Gastrocnemius medialis (tissue), 4 donors: ENCODE data around the gene PABPN1L. TPM values are rescaled to one million over a fixed set of nuclear protein-coding genes. Genes with fewer than 3 reads are reported as not detected.

Experiments
- ATAC-seq, 2 donors: fragments of 150-250 bp; one replicate each; pipeline ENCODE4 v1.9.1; 2016
- DNase-seq, 2 donors: peaks; one replicate each; pipeline ENCODE4 v3.0.0-alpha.2; 2019
- H3K27ac ChIP-seq, 4 donors: fragments of 200-600 bp; sonication (generic); 1 replicate in 1 of 4; 2 replicates in 3 of 4; pipeline ENCODE4 v1.5.1; 2016 to 2018; ENCODE audit warnings: mild to moderate bottlenecking in 2 of 4, moderate library complexity in 1 of 4
- H3K27me3 ChIP-seq, 3 donors: fragments of 200-600 bp; sonication (generic) in 2 of 3; 1 replicate in 1 of 3; 2 replicates in 2 of 3; pipeline versions ENCODE4 v1.5.1 to v1.6.0; 2016 to 2019; ENCODE audit warnings: mild to moderate bottlenecking in 1 of 3, moderate library complexity in 1 of 3
- H3K36me3 ChIP-seq, 2 donors: fragments of 200-600 bp; sonication (generic) in 1 of 2; one replicate each; pipeline ENCODE4 v1.5.1; 2017 to 2018
- H3K4me1 ChIP-seq, 2 donors: fragments of 200-600 bp; sonication (generic) in 1 of 2; one replicate each; pipeline ENCODE4 v1.5.1; 2016 to 2017; ENCODE audit warnings: mild to moderate bottlenecking in 2 of 2
- H3K4me3 ChIP-seq, 4 donors: fragments of 200-600 bp; sonication (generic) in 3 of 4; 1 replicate in 1 of 4; 2 replicates in 3 of 4; pipeline ENCODE4 v1.5.1; 2016 to 2019; ENCODE audit warnings: mild to moderate bottlenecking in 2 of 4
- H3K9me3 ChIP-seq, 3 donors: fragments of 200-600 bp; sonication (generic) in 2 of 3; 1 replicate in 1 of 3; 2 replicates in 2 of 3; pipeline ENCODE4 v1.5.1; 2016 to 2019
- POLR2A ChIP-seq, 2 donors: fragments of 450-650 bp; IDR thresholded peaks; one replicate each; pipeline ENCODE4 v1.6.1; 2017; ENCODE audit warnings: antibody characterized with exemption in 2 of 2, mild to moderate bottlenecking in 2 of 2, moderate library complexity in 2 of 2
- in situ Hi-C, 4 donors: fragments of 200-750 bp; cut with MboI; loops; one replicate each; pipeline versions ENCODE4 v1.15.0 to v1.8.0; 2017; ENCODE audit warnings: low sequenced_read_pairs in 4 of 4
- intact Hi-C: fragments of 100-400 bp; cut with DNase I; formaldehyde crosslinking; loops from one replicate; pipeline ENCODE4 v1.15.1; 2023; ENCODE audit warnings: low total_unique reads
- total RNA-seq, 4 donors: library from RNA; depleted of rRNA; stranded (reverse); fragments of >200 nt; gene quantifications; one replicate each; pipeline versions ENCODE4 v1.1.0 to v1.2.3, GENCODE V29; 2016
- TF ChIP-seq, protein P1 (sequence below), 5 experiments: fragments of 450-650 bp in 3 of 5; fragments of 200-600 bp in 2 of 5; sonication (generic) in 2 of 5; IDR thresholded peaks in 4 of 5; conservative IDR thresholded peaks in 1 of 5; 1 replicate in 4 of 5; 2 replicates in 1 of 5; pipeline ENCODE4 v1.5.1; 2016 to 2019; ENCODE audit warnings: antibody characterized with exemption in 5 of 5, mild to moderate bottlenecking in 3 of 5, moderate library complexity in 3 of 5

The PABPN1L gene
- total RNA-seq, 4 donors from 2014 or later, result not detected

DNA sequence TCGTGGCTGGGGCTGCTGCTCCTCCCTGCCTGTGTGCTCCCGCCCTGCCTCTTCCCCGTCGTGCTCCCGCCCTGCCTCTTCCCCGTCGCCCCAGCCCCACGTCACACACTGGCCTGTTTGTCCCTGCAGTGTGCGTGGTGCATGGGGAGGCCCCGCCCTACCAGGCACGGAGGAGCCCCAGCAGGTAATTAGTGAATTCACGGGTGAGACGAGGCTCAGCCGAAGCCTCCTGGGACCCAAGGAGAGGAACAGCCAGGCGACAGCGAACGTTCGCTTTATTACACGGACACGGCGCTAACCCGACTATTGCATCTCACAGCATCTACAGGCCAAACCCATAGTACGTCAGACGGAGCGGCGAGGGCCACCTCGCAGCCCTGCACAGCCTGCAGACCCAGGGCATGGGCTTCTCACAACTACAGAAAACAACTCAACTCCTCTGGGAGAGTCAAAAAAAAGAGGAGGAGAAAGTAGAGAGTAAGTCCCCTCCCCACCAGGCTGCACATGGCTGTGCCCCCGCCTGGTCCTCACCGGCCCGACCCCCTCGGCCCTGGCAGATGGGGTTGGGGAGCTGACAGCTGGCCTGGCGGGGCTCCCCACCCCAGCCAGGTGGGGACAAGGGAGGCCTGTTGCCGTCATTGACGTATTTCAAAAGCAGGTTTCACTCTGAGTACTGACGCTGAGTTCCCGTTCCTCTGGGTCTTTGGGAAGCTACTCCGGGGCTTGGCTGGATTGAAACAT, 4.3 kb upstream of the PABPN1L start:
- no peak for TF ChIP-seq POLR2A (IDR thresholded peaks at IDR 0.05)
- TF ChIP-seq, protein P1, sequence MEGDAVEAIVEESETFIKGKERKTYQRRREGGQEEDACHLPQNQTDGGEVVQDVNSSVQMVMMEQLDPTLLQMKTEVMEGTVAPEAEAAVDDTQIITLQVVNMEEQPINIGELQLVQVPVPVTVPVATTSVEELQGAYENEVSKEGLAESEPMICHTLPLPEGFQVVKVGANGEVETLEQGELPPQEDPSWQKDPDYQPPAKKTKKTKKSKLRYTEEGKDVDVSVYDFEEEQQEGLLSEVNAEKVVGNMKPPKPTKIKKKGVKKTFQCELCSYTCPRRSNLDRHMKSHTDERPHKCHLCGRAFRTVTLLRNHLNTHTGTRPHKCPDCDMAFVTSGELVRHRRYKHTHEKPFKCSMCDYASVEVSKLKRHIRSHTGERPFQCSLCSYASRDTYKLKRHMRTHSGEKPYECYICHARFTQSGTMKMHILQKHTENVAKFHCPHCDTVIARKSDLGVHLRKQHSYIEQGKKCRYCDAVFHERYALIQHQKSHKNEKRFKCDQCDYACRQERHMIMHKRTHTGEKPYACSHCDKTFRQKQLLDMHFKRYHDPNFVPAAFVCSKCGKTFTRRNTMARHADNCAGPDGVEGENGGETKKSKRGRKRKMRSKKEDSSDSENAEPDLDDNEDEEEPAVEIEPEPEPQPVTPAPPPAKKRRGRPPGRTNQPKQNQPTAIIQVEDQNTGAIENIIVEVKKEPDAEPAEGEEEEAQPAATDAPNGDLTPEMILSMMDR (IDR thresholded peaks at IDR 0.05 in 4 of 5, conservative IDR thresholded peaks at IDR 0.05 in 1 of 5), result no peak
- DNase-seq (no peak), ATAC-seq (peak in 1 of 2 donors; percentile 24)
- intact Hi-C loops (no loop called here), in situ Hi-C loops (loop anchor here in 1 of 4 donors (25.0 kb wide), 1 partner anchor 342 kb away; the partner anchor contains the start of genes SLC22A31 and ZNF778)
- Histone ChIP-seq H3K9me3 (no peaks in the 10 kb centered on the region), H3K4me3 (peak overlapping the region in 1 of 4 donors; percentile 32), H3K27ac (no peak overlapping the region), H3K4me1 (no peaks in the 10 kb centered on the region), H3K36me3 (no peaks in the 10 kb centered on the region), H3K27me3 (no peaks in the 10 kb centered on the region)

DNA sequence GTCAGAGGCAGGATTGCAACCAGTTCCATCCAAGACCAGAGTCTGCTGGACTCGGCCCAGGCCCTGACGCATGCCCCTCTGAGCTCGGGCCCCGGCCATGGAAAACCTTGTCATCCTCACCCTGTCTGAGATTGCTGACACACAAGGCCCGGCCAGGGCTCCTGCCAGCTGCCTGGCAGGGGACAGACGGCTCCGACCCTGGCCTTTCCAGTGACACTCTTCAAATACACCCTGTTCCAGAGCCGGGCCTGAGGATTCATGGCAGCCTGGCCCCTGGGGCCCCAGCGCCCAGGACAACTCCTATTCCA, 3.2 kb upstream of the PABPN1L start:
- intact Hi-C loops (no loop called here), in situ Hi-C loops (loop anchor here in 1 of 4 donors (25.0 kb wide), 1 partner anchor 343 kb away; the partner anchor contains the start of genes SLC22A31 and ZNF778)
- DNase-seq (no peak), ATAC-seq (no peak)
- Histone ChIP-seq H3K27ac (no peak overlapping the region), H3K9me3 (no peaks in the 10 kb centered on the region), H3K36me3 (no peaks in the 10 kb centered on the region), H3K4me3 (no peak overlapping the region), H3K4me1 (no peaks in the 10 kb centered on the region), H3K27me3 (no peaks in the 10 kb centered on the region)
- TF ChIP-seq, protein P1 (IDR thresholded peaks at IDR 0.05 in 4 of 5, conservative IDR thresholded peaks at IDR 0.05 in 1 of 5), result no peak
- TF ChIP-seq POLR2A (IDR thresholded peaks at IDR 0.05), result no peak

GRCh38 chr16:88868974-88869672, 2.7 kb upstream of the PABPN1L start:
- DNase-seq (no peak), ATAC-seq (no peak)
- Histone ChIP-seq H3K4me3 (no peak overlapping the region), H3K27me3 (no peaks in the 10 kb centered on the region), H3K4me1 (no peaks in the 10 kb centered on the region), H3K9me3 (no peaks in the 10 kb centered on the region), H3K36me3 (no peaks in the 10 kb centered on the region), H3K27ac (no peak overlapping the region)
- in situ Hi-C loops, result loop anchor here in 1 of 4 donors (25.0 kb wide), 1 partner anchor 343 kb away; the partner anchor contains the start of genes SLC22A31 and ZNF778
- TF ChIP-seq, protein P1 (IDR thresholded peaks at IDR 0.05 in 4 of 5, conservative IDR thresholded peaks at IDR 0.05 in 1 of 5), result no peak
- no peak for TF ChIP-seq POLR2A (IDR thresholded peaks at IDR 0.05)
- intact Hi-C loops, result no loop called here

- Histone ChIP-seq H3K27ac (no peak overlapping the region), H3K4me3 (no peak overlapping the region), H3K36me3 (peaks cover 0 to 4% of the 10 kb centered on the region in 2 donors), H3K9me3 (no peaks in the 10 kb centered on the region), H3K27me3 (no peaks in the 10 kb centered on the region), H3K4me1 (no peaks in the 10 kb centered on the region)
- no peak for ATAC-seq
- in situ Hi-C loops, result loop anchor here in 1 of 4 donors (25.0 kb wide), 1 partner anchor 345 kb away; the partner anchor contains the start of genes SLC22A31 and ZNF778
- intact Hi-C loops, result no loop called here
- no peak for DNase-seq
- TF ChIP-seq, protein P1 (IDR thresholded peaks at IDR 0.05 in 4 of 5, conservative IDR thresholded peaks at IDR 0.05 in 1 of 5), result no peak
- TF ChIP-seq POLR2A (IDR thresholded peaks at IDR 0.05), result no peak
These were observed 1.3 kb upstream of the PABPN1L start for GRCh38 chr16:88867581-88868246.
